ENCODE results near the gene ZNF385D.

Gene ZNF385D

DNA sequence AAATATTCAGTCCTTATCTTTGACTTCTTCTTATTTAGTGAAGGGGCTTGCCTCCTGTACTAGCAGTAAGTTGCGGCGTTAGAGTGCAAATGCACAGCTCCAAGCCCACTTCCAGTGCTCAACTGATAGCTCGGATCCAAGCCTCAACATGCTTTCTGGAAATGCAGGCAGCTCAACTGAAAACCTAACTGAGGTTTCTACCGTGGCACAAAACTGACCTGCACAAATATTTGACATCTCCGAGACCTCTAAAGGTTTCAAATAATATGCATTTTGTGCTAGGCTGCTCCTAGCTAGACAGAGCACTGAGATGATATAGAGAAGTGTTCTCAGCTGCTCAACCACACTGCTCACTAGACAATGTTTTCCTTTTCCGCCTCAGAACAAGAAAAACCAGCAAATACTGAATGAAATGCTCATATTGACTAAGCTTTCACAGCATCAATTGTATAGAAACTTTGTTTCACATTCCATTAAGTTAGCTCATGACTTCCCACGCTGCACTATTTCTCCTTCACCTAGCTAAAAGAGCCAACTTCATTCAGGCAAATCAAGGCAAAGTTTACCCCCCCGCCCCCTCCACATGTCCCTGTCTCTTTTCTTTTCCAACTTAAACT, 822 bp downstream of the ZNF385D start:
- DNase-seq (ENCODE audit: low read depth) = no peak

DNA sequence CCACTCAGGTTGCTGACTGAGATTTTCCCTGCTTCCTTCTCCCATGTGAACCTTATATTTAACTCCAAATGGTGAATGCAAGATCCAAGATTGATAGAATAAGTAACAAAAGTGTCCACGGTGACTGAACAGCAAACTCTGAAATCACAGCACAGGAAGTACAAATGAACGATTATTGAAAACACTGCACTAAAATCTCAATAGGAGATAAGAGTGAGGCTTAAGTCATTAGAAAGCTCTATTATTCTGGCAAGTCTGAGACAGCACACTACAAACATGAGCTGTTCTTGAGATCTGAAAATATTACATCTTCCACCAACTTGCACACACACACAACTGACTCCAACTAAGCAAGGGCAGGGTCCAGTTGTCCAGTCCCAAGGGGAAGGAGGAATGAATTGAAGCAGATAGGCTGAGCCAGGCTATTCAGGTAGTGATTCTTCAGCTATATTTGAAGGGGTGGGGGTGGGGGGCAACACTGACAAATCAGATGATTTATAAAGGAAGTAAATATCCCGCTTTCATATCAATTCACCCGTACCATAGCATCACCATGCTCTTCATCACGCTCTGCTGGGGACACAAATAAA, 2.9 kb downstream of the ZNF385D start:
- DNase-seq (ENCODE audit: low read depth) = no peak

DNA sequence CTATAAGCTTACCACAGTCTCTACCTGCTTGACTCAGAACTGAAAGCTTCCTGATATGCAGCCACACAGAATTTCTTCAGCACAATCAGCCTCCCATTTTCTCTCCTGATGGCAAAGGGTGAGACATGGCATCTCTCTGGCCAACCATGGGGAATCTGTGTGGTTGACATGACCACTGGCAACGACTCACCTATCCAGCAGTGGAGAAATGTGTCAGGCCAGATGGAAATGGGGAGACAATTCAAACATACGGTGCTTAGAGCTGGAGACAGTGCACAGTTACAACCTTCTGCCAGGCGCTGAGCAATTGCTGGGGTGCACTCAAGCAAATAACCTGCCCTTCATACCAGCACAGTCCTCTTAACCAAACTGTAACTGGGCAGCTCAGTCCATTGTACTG, 3.6 kb downstream of the ZNF385D start:
- DNase-seq (ENCODE audit: low read depth) = no peak

DNA sequence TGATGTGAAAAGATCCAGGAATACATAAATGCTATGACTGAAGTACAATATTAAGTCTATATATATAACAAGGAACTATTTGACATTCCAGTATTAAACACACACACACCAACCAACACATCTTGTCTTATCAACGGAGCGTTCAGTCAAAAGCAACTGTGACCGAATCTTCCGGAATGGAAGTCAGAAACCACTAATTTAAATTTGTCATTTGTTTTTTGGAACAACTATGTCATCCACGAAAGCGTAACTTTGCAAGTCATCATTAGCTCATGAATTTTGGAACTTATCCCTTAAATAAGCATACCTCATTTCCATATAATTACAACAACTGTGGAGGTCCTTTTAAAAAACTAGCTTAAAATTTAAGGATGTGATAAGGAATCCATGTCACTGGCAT, 5.0 kb downstream of the ZNF385D start:
- DNase-seq (ENCODE audit: low read depth) = no peak

DNA sequence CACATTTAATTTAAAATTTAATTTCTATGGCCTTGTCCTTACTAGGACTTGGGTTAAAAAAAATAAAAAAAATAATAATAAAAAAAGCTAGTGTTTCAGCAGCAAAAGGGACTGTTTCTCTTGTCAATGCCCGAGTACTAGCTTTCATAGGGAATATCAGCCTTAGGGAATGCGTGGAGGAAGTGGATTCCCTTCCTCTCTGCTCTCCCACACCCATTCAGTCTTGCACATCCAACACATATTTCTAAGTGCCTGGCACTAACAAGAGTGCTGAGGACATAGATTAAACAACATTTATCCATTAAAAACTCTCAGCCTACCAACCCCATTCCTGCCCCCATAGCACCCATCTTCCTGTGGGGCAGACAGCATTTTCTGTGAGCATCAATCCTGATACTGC, 6.2 kb downstream of the ZNF385D start:
- no peak for DNase-seq (ENCODE audit: low read depth)

DNA sequence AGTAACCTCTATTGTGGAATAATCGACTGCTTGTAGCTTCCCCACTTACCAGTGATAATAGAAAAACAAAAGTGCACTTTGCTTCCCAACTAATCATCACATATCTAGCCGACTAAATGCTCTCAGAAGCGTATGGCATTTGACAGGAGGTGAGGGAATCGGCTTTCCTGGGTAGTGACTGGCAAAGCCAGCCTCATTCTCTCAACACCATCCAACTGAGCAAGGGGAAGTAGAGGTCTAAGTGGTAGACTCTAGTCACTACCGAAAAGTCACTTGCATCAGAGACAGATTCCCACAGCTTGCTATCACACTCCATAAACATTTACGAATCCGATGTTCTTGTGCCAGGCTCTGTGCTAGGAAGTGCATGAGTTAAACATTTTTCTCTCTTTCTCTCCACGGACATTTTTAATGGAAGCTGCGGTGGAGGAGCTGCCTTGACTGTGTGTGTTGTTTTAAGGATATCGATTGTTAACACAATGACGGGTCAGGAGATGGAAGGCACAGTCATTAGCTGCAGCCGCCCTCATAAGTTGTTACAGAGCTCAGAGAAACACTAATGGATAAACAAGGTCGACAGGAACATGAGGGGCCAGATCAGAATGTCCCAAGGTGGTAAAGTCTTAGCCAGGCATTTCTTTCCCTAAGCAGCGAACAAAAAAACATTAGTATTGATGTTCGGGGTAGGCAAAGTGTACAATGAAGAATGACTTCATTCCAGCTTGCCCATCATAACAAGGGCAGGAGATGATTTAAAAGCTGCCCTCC, 11.9 kb downstream of the ZNF385D start:
- no peak for DNase-seq (ENCODE audit: low read depth)

DNA sequence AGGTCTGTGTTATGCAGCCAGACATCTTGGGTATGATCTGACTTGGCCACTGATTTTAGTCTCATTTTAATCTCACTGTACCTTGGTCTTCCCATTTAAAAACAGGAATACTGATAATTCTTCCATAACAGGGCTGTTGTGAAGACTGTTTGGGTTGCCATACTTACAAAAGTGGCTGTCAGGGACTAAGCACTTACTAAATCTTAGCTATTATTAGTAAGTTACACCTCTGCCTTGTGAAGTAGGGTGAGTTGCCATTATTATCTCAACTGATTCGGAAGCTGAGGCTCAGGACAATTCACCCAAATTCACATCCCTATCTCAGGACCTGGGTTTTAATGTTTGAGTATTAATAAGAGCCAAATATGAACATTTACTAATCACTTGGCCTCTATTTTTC, 12.7 kb downstream of the ZNF385D start:
- no peak for DNase-seq (ENCODE audit: low read depth)

DNA sequence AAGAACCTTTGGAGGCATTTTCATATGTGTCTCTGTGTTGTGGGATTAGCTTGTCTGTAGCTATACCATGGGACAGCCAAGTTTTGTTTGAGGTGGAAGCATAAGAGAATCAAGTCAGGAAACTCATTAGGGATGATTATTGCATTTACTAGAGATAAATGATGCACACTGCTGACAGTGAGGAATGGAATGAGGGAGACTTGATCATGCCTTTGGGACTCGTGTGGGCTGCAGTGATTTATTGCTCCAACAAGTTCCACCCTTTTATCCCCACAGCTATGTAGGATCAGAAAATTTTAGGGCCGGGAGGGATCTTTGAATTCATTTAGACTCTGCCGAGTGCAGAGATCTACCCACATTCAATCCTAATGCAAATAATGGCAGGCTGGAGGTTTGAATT, 16.3 kb downstream of the ZNF385D start:
- DNase-seq (ENCODE audit: low read depth) = no peak

DNA sequence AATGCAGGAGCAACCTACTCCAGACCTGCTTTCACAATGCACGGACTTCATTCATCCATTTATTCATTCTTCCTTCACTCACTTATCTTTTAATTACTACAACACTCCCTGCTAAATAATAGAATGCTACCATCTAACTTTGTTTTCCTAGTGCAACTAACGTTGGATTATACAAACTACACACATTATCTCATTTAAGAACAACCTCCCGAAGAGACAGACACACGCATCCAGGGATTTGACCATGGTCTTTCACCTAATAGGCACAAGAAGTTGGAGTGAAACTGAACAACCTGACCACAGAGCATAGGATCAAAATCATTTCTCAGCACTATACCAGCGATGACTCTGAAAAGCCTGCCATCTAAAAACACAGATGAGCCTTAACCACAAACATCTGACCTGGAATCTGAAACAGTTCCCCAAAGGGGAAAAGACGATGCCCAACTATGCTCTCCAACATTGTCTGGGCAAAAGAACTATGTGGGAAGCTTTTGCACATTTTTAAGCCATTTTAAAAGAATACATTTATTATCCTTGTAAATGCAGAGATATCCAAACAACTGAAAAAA, 21.0 kb downstream of the ZNF385D start:
- DNase-seq (ENCODE audit: low read depth) = no peak

DNA sequence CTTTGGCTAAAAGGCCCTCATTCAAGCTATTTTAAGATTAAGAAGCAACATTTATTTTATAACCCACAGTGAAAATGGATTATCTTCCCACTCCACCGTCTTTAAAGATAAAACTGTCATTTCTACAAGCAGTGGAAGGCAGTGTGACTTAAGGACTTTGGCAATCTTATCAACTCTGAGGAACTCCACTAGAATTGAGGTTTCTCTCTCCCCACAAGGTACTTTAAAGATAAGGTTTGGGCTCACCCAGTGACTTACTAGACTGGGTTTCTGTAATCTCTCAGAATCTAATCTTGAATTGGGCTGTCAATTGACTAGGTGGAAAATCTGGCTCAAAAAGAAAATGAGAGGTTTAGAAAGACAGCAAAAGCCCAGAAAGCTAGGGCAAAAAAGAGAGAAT, 21.7 kb downstream of the ZNF385D start:
- no peak for DNase-seq (ENCODE audit: low read depth)

DNA sequence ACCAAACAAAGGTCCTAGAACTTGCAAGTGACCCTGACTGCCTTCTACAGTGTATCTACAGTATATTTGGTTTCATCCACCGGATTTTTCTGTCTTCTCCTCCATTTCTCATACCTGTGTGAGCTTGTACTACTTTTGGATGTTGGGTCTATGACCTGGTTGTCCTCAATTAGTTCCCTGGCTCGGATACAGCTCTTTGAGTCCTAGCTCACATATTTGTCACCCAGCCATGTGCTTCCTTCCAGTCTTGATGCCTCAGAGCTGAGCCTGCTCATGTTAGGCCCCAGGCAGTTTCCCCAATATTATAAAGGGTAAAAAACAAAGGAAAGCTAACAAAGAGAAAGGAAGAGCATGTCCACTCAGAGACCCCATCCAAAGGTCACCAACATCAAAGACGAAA, 28.2 kb downstream of the ZNF385D start:
- DNase-seq (ENCODE audit: low read depth) = no peak

DNA sequence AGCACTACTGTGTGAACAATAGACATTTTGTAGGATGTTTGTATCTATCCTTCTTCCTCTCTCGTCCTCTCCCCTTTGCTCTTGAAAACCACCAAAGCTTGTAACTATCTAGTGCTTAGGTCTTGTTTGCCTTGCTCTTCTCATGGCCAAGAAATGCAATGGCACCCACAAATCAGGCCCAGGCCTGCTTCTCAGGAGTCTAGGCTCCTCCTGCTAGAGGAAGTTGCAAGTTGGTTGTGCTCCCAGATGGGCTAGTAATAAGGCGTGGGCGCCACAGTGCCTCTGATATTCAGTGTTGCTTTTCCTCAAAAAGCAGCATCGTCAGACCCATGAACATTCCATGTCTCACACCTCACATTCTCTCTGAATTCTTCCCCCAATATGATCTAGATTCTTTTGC, 28.7 kb downstream of the ZNF385D start:
- no peak for DNase-seq (ENCODE audit: low read depth)

DNA sequence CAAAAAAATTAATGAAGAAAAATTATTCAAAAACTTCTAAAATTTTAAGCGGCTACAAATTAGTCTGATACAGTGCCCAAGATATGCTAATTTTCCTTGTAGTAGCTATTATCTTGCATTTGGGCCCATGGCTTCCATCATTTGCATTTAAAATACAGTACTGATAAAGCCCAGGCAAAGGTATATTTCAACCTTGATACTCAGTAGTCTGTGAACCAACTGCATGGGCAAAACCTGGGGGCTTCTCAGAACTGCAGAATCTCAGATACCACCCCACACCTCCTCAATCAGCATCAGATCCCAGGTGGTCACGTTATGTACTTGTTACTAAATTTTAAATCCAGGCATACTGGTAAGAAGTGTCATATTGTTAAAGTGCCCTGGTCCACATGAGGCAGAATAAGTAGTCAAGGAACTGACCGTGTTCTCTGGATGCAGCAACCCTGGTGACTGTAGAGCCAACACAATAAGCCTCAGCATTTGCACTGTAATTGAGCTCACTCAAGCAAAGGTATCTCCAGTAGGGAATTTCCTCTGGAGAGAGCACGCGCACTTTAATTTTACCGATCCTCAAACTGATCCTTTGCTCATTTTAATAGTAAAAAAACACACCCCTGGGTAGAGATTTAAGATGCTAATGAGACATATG, 31.9 kb downstream of the ZNF385D start:
- DNase-seq (ENCODE audit: low read depth) = no peak

DNA sequence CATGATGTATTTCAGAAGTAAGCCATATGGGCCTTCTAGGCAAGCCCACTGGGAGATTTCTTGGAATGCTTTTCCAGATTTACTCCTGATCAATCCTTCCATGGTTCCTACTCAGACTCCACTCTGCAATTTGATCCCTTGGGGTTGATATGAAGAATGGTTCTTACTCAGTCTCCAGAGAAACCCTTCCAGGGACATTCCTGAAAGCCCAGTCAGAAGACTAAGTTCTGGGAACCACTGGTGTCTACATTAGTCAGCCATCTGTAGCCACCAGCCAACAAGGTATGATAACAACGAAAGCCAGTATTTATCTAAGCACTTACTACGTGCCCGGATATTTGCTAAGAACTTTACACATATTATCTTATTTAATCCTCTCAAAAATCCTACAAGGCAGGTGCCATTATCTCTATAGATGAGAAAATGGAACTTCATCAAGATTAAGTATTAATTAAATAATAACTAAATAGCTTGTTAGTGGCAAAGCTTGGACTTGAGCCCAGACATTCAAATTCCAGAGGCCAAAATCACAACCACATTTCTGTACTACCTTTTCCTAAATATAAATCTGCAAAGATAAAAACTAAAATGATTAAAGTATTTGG, 32.7 kb downstream of the ZNF385D start:
- DNase-seq (ENCODE audit: low read depth) = no peak

DNA sequence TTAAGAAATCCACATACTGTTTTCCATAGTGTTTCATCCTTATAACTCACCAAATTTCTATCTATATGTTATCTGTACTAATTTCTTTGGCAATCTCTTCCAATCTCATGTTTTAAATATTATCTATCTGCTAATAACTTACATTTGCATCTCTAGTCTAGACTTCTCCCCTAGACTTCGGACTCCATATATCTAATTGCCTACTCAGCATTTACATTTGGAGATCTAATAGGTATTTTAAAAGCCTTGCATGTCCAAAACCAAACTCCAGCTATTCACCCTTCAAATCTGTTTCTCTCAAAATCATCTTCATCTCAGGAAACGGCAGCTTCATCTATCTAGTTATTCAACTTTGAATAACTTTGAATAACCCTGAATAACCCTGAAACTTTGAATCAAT, 35.3 kb downstream of the ZNF385D start:
- no peak for DNase-seq (ENCODE audit: low read depth)

DNA sequence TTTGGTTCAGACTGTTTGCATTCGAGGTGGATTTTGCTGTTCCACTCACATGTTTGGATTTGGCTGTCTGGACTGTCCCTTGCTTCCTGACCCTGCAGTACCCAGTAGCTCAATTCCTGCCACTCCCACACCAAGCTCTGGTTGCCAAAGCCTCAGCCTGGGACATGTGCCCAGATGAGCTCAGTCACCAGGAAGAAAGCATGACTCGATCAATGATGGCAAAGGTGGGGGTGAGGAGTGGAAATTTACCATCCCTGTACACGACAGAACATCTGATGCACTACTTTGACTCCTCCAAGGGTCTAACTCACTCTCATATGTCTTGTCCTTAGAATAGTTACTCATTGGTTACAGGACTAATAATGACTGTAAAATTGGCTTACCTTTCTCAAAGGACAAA, 45.2 kb downstream of the ZNF385D start:
- no peak for DNase-seq (ENCODE audit: low read depth)

DNA sequence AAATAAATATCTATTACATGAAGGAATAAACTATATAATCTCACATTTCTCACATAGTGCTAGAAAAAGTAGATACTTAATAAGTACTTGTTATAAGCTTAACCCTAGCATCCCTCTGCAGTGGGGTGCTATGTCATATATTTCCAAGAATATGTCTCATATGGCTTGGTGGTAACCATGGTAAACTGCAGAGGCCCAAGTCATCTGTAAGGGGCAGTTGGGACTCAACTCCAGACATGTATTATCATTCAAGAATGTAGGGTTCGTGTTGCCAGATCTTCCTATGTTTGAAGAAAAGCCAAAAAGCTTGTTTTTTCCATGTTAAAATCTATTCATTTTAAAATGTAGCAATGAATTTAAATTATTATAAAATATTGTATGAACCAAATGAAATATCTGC, 46.2 kb downstream of the ZNF385D start:
- no peak for DNase-seq (ENCODE audit: low read depth)

DNA sequence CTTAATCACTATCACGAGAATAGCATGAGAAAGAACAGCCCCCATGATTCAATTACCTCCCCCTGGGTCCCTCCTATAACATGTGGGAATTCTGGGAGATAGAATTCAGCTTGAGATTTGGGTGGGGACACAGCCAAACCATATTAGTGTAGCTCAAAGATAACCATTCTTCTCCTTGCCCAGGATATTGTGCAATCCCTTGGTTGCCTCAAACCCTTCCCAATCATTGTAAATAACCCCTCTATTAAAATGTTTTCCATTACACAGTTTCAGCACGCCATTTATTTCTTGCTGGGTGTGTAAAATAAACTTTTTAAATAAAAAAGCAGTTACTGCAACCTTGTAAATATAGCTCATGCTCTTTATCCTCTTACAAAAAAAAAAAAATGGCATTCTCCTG, 47.7 kb downstream of the ZNF385D start:
- DNase-seq (ENCODE audit: low read depth) = no peak

DNA sequence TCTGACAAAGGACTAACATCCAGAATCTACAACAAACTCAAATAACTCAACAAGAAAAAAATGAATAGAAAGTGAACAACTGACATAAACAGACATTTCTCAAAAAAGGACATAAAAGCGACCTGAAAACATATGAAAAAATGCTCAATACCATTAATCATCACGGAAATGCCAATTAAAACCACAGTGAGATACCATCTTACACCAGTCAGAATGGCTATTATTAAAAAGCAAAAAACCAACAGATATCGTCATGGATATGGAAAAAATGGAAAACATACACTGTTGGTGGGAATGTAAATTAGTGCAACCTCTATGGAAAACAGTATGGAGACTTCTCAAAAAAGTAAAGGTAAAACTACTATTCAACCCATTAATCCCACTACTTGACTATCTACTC, 53.3 kb downstream of the ZNF385D start:
- no peak for DNase-seq (ENCODE audit: low read depth)

DNA sequence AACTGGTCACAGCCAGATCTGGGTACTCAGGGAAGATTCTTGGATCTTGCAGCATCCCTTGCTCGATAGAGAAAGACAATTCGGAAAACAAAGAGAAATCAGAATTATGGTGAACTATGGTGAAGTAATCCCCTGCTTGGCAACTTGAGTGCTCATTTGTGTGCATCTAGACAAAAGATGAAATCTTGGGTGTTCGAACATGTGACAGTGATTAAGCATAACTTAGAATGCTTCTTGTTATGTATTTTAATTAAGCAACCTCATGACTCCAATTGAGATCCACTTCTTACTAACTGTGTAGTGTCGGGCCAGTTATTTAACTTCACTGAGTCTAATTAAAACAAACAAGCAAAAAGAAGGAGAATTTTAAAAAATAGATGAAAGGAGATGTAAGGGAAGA, 56.5 kb downstream of the ZNF385D start:
- DNase-seq (ENCODE audit: low read depth) = no peak

DNA sequence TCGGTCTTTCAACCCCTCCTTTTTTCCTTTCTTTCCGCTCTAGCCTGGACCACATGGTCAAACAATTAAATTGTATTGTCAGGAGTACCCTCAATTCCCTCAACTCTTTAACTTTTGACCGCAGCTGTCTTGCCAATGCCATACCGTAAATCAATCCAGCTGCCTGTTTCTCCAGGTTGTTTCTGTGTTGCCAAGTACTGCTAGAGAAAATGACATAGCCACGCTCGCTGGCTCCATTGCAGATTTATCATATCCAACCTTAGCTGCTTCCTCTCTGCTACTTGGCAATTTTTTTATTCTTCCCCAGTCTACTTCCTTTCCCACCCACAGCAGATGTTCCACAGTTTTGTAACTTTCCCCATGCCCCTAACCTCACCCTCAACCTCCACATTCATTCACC, 60.0 kb downstream of the ZNF385D start:
- no peak for DNase-seq (ENCODE audit: low read depth)

DNA sequence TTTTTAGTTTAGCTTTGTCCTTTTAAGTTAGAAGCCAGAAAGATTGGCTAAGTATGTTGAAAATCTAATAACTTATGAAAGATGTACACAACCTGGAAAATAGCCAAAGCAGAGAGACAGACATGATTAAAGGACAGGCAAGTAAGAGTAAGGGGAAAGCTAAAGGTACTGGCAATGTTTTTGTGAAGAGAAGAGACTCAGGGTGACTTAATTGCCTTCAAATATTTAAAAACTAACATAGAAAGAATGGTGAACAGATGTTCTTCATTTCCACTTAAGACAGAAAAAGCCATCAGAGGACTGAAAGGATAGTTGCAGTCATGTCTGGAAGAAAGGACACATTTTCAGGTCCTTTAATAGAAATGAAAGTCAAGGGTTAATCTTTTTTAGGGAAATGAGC, 68.8 kb downstream of the ZNF385D start:
- no peak for DNase-seq (ENCODE audit: low read depth)

All from stimulated activated CD8-positive, alpha-beta memory T cell treated with anti-CD3 and anti-CD28 coated beads, Interleukin-7, amount 100 ng/mL, for 24 hours (primary cell).